ENCODE data around the gene PCBD1.
"Not testable (repeated sequence)": the region's sequence is repeated elsewhere in the genome, so short reads cannot be mapped to it uniquely, and the experiment has no call there.

Gene PCBD1

DNA sequence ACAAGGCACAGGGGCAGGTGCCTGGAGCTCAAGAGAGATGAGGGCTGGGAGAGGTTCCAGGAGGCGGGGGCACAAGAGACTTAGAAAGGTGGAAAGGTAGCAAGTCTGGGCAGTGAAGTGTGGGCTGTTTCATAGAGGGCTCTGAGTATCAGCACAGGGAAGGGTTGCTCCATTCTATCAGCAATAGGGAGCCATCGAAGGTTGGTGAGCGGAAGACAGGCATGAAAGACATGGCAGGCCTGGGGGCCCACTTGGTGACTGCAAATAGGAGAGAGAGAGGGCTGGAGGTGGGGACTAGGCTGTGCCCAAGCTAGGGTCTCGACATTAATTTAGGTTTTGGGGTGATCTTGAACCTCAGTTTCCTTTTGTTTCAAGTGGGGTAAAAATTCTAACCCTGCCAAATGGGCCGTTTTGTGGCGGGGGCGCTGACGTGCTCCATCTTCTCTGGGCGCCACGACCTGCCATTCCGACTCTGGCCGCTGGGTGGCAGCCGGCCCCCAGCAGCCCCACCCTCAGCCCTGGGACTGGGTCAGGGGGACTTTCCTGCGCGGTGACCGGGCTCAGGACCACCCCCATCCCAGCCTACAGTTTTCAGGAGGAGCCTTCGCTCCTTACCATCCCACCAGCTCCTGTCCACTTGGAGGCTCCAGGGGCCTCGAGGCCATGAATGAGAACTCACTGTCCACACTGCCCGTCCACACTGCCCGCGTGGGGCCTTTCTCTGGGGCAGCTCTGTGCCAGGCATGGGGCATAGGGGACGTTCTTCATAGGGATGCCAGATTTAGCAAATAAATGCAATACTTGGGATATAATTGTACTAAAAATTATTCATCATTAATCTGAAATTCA is 37.2 kb upstream of the PCBD1 start:
- DNase-seq (ENCODE audit: low read depth), result peak; percentile 32
- TF ChIP-seq, protein P1, sequence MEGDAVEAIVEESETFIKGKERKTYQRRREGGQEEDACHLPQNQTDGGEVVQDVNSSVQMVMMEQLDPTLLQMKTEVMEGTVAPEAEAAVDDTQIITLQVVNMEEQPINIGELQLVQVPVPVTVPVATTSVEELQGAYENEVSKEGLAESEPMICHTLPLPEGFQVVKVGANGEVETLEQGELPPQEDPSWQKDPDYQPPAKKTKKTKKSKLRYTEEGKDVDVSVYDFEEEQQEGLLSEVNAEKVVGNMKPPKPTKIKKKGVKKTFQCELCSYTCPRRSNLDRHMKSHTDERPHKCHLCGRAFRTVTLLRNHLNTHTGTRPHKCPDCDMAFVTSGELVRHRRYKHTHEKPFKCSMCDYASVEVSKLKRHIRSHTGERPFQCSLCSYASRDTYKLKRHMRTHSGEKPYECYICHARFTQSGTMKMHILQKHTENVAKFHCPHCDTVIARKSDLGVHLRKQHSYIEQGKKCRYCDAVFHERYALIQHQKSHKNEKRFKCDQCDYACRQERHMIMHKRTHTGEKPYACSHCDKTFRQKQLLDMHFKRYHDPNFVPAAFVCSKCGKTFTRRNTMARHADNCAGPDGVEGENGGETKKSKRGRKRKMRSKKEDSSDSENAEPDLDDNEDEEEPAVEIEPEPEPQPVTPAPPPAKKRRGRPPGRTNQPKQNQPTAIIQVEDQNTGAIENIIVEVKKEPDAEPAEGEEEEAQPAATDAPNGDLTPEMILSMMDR (conservative IDR thresholded peaks at IDR 0.05; ENCODE audit: low read depth, low read length), result peak; percentile 90
- H3K4me3 ChIP-seq (ENCODE audit: low read depth, low read length), result no peak overlapping the region

DNA sequence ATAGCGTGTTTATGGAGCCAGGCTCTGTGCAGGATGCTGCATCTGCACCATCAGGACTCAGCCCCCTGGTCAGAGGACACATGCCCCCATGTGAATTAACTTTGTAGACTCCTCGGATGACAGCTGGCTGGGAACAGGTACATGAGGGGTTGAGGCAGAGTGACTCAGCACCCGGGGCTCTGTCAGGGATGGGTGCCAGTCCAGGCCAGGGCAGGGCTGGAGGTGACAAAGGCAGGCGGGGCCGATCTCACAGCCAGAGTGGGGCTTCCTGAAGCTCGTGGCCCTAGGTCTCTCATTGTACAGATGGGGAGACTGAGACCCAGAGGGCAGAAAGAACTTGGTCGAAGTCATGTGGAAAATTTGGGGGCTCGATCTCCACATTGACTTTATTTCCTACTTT is 35.3 kb upstream of the PCBD1 start:
- H3K4me3 ChIP-seq (ENCODE audit: low read depth, low read length), result no peak overlapping the region
- TF ChIP-seq, protein P1 (conservative IDR thresholded peaks at IDR 0.05; ENCODE audit: low read depth, low read length), result no peak
- DNase-seq (ENCODE audit: low read depth), result no peak

DNA sequence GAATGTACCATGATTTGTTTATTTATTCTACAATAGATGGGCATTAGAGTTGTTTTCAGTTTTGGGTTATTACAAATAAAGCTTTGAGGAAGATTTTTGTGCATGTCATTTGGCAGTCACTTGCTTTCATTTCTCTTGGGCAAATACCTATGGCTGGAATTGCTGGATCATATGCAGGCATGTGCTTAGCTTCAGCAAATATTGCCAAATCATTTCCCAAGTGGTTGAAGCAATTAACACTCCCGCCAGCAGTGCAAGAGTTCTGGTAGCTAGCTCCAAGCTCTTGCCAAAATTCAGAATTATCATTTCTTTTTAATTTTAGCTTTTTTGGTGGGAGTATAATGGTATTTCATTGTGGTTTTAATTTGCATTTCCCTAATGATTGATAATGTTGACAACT is 32.9 kb upstream of the PCBD1 start:
- peak; percentile 5 for DNase-seq (ENCODE audit: low read depth)
- H3K4me3 ChIP-seq (ENCODE audit: low read depth, low read length), result no peak overlapping the region
- TF ChIP-seq, protein P1 (conservative IDR thresholded peaks at IDR 0.05; ENCODE audit: low read depth, low read length), result no peak

DNA sequence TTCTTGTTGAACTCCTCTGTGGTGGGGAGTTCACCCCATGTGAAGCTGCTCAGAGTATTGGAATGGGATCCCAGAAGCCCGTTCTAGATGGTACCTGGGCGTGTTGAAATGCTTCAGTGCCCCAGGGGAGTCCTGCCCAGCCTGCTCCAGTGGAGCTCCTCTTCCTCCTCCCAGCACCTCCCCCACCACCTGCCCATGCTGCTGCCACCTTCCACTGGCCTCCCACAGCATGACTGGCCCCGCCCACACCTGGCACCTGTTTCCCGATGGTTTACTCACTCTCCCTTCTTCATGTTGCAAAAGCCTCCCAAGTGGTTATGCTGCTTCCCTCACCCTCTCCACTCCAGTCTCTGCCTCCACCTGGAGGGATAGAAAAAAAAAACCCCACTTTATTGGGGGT is 32.2 kb upstream of the PCBD1 start:
- no peak for DNase-seq (ENCODE audit: low read depth)
- H3K4me3 ChIP-seq (ENCODE audit: low read depth, low read length), result no peak overlapping the region
- TF ChIP-seq, protein P1 (conservative IDR thresholded peaks at IDR 0.05; ENCODE audit: low read depth, low read length), result no peak

DNA sequence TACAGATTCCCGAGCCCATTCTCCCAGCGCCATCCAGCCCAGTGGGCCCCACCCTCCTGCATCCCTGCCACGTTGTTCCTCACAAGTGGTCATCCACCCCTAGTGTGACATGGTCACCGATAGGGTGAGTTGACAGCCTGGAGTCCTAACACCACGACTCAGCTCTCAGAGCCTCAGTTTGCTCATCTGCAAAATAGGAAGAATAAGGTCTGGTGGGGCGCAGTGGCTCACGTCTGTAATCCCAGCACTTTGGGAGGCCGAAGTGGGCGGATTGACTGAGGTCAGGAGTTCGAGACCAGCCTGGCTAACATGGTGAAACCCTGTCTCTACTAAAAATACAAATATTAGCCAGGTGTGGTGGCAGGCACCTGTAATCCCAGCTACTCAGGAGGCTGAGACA is 31.5 kb upstream of the PCBD1 start:
- H3K4me3 ChIP-seq (ENCODE audit: low read depth, low read length); DNase-seq (ENCODE audit: low read depth): not testable (repeated sequence)

DNA sequence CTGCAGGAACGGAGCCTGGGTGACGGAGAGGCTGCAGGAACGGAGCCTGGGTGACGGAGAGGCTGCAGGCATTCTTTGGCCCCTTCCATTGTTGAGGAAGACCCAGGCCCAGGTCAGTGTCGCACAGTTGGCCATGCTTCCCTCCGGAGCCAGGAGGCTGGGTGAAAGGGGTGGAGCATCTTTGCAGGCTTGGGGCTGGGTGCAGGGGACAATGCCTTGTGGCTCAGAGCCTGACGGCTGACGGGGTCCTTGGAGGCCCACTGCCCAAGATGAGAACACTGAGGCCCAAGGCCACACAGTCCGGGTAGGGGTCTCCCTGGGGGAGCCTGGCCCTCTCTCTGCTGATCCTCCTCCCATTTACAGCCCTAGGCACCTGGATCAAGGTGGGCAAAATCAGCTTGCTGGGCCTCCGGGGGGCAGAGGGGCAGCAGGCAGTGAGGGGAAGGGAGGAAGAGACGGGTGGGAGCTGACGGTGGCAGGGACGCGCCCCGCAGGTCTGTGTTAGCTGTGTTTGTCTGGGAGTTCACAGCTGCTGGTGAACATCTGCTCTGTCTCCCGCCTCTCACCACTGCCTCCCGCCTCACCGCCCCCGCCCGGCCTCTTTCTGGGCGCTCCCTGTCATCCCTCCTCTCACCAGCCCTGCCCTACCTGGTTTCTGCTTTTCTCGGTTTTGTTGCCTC is 30.6 kb upstream of the PCBD1 start:
- no peak overlapping the region for H3K4me3 ChIP-seq (ENCODE audit: low read depth, low read length)
- DNase-seq (ENCODE audit: low read depth), result peak; percentile 5
- TF ChIP-seq, protein P1 (conservative IDR thresholded peaks at IDR 0.05; ENCODE audit: low read depth, low read length), result no peak

DNA sequence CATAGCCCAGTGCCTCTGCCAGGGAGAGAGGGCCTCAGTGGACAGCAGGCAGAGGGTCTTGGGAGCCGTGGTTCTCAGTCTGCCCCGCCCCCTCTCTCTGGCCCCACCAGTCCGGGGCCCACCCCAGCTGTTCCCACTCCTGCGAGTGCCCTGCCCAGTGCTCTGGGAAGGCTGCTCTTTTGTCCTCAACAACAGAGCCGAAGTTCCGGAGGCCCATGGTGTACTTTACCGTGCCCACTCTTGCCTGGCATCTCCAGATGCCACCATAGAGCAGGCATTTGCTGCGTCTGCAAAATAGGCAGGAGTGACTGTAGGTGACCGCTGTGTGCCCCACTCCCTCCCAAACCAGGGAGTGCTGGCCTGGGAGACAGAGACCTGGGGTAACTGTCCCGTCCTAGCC is 29.3 kb upstream of the PCBD1 start:
- no peak for DNase-seq (ENCODE audit: low read depth)
- TF ChIP-seq, protein P1 (conservative IDR thresholded peaks at IDR 0.05; ENCODE audit: low read depth, low read length), result no peak

More for the DNA sequence above, 29.3 kb upstream of the PCBD1 start:
- no peak overlapping the region for H3K4me3 ChIP-seq (ENCODE audit: low read depth, low read length)

All from choroid plexus epithelial cell (primary cell).